HT1080 (cell line): ENCODE measurements around the gene CAST. TPM values are rescaled to one million over a fixed set of nuclear protein-coding genes. Genes with fewer than 3 reads are reported as not detected.
"Not testable (repeated sequence)": the region's sequence is repeated elsewhere in the genome, so short reads cannot be mapped to it uniquely, and the experiment has no call there.

Source experiments
- DNase-seq: peaks from one replicate; pipeline ENCODE4 v3.0.0-alpha.2; 2015; ENCODE audit warnings: low read depth
- total RNA-seq: library from RNA; depleted of rRNA; stranded (reverse); fragments of >200 nt; shearing (Covaris generic); gene quantifications from 2 replicates; pipeline ENCODE4 v1.2.3, GENCODE V29; 2014

CAST gene
- total RNA-seq, 1 experiment from 2014 or later, result 123 TPM

DNA sequence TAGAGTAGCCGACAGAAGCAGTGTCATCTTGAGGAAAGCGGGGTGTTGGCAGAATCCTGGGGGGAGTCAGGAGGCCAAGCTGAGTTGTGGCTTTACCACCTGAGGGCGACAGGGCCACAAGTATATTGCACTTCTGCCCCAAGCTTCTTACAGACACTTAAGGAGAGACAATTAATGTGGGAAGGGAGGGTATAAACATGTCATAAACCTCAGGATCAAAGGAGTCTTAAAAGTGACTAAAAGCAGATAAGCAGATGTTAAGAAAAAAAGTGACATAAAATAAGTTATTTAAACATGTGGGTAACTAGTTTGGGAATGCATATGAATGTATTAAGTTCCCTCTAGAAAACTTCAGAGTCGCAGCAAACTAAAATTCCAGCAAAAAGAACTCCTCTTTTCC, 81.6 kb downstream of the CAST start:
- DNase-seq, result no peak

- DNase-seq, result not testable (repeated sequence)
Measured at GRCh38 chr5:96744218-96744617, 82.0 kb downstream of the CAST start.

DNA sequence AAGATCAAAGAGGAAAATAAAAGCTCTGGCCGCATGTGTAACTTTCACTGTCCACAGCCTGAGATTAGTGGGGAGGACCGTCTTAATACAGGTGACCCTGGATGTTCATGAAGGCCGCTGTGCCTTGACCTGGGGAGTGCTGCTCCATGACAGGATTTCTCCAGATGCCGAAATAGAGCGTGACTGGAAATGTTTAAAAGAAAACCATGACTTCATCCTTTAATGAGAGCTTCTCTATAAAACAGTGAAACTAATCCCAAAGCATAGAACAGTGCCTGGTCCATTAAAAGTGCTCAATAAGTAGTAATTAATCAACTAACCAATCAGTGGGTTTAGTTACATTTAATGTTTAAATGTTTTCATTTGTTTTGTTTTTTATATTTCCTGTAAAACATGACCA, 82.8 kb downstream of the CAST start:
- DNase-seq, result no peak

DNA sequence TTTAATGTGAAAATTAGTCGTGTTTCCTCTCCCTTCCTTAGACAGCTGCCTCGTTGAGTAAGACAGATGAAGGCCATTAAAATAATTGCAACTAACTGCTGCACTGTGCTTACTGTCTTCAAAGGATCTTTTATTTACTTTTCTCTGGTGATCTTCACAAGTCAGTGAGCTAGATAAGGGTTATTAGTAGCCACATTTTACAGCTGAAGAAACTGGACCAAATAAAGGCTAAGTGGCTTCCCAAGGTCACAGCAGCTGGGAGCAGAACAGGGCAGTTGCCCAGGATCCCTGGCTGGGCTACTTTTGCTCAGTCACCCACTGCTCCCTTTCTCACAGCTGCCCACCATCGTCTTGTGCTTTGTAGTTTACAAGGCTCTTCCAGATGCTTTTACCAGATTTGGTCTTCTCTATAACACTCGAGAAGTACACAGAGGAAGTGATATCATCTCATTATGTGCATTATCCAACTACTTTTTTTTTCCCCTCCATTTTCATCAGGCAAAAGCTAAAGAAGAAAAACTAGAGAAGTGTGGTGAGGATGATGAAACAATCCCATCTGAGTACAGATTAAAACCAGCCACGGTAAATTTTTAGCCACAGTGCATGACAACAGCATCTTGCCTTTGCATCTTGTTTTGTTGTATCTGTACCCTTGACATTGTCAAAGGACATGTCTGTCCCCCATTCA, 83.8 kb downstream of the CAST start:
- DNase-seq, result no peak

GRCh38 chr5:96747720-96748119, 85.5 kb downstream of the CAST start:
- no peak for DNase-seq

- DNase-seq, result no peak
Measured at GRCh38 chr5:96750110-96750822, 88.1 kb downstream of the CAST start.

- DNase-seq, result no peak
Measured at GRCh38 chr5:96751203-96752169, 89.3 kb downstream of the CAST start.

- DNase-seq, result peak; percentile 38
Measured at GRCh38 chr5:96752341-96753016, 90.3 kb downstream of the CAST start.

DNA sequence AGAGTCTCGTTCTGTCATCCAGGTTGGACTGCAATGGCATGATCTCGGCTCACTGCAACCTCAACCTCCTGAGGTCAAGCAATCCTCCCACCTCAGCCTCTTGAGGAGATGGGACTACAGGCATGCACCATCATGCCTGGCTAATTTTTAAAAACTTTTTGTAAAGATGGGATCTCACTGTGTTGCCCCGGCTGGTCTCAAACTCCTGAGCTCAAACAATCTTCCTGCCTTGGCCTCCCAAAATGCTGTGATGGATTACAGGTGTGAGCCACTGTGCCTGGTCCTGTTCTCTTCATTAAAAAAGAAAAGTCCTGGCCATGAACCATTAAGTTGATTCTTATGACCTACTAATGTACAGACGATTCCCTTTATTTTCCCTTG, 90.8 kb downstream of the CAST start:
- no peak for DNase-seq

GRCh38 chr5:96753848-96754247, 91.7 kb downstream of the CAST start:
- DNase-seq, result no peak

GRCh38 chr5:96755851-96756250, 93.7 kb downstream of the CAST start:
- no peak for DNase-seq

- DNase-seq, result no peak
Measured at GRCh38 chr5:96756985-96757384, 94.8 kb downstream of the CAST start.

DNA sequence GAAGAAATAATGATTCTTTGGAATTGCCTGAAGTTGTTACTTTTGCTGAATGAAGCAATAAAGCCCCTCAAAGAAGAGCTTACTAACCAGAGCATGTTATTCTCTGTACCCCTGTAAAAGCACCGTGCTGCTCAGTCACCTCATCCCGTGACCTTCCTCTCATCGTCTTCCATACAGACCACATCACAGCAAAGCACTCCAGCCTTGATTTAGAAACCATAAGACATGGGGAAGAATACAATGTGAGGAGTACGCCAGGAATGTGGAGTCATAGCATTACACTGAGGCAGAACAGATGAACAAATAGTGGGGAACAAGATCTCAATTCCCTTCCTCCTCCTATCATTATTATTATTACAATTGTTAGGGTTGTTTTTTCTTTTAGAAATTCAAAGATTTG, 96.4 kb downstream of the CAST start:
- no peak for DNase-seq

GRCh38 chr5:96761618-96762017, 99.4 kb downstream of the CAST start:
- no peak for DNase-seq

DNA sequence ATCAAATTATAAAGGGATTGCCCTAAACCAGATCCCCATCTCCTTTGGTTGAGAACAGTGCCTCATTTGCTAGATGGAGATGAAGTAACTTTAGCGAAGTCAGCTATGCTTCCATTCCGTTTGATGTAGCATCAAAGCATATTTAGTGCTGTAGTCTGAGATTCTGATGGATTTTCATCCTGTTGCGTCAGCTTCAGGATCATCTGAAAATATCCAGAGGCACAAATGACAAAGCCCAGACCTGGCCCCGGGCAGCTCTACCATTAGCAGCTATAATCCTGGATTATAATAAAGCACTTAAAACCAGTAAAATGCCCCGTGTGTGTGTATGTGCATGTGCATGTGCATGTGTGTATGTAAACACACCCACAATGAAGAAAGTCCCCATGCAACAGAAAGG, 100.8 kb downstream of the CAST start:
- no peak for DNase-seq

DNA sequence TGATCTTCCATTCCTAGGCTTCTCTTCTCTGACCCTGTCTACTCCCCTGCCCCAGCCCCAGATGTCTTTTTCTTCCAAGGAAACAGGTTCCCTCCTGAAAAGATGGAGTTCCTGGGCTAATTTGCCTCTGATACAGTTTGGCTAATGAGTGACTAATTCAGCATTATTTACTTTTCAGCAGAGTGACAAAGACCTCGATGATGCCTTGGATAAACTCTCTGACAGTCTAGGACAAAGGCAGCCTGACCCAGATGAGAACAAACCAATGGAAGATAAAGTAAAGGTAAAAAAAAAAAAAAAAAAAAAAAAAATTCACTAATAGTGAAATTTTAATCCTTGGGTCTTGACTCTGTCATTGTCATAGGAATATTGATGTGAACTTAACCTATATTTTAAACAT, 102.9 kb downstream of the CAST start:
- no peak for DNase-seq

GRCh38 chr5:96768708-96769251, 106.6 kb downstream of the CAST start:
- no peak for DNase-seq

DNA sequence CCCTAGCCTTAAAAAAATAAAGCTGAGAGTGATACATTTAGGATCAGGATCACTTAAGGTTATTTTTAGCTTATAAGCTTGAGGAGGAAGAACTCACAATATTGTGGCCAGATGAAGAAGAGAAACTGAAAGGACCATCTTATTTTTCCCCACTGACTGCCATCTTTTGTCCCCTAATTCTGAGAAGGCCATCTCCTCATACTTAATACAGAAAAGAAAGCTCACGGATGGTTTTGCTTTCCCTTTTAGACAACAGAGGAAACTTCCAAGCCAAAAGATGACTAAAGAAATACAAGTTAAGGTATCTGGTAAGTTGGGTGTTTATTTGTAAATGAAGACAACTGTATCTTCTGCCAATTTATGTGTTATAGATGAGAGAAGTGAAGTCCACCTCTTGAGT, 109.2 kb downstream of the CAST start:
- DNase-seq, result no peak

GRCh38 chr5:96772111-96772510, 109.9 kb downstream of the CAST start:
- DNase-seq, result no peak

GRCh38 chr5:96772542-96772941, 110.4 kb downstream of the CAST start:
- DNase-seq, result no peak

DNA sequence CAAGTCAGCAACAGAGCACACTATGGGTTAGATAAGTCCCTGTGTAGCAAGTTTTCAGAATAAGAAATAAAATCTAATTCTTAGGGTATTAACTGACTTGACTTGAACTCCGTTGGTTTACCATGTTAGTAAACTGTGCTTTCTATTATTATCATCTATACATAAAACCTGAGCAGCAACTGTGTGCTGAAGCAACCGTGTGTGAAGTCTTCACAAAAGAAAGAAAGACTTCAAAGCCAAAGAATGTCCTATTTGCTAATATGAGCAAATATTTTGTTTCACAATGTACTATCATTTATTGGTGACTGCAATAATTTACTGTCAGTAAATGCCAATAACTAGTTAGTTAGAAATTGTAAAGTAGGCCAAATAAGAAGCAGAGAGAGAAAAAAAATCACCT, 112.9 kb downstream of the CAST start:
- no peak for DNase-seq
